ENCODE data around the gene ARL2.

DNA sequence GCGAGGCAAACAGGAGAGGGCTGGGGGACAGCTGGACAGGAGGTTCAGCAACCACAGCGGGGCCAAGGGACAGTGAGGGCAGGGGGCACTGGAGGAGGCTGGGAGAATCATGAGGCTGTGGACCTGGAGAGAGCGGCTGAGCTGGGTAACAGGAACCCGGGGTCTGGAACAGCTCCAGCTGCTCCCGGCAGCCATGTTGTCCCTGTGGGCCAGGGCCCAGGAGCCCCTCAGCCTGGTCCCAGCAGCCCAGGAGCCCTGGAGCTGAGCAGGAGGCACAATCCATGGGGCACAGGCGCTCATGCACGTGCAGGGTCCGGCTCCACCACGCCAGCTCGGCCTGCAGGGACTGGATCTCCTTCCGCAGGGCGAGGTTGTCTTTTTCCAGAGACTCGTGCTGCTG, 24.5 kb upstream of the ARL2 start:
- no peak for TF ChIP-seq POLR2A (IDR thresholded peaks at IDR 0.05)
- TF ChIP-seq, protein P1, sequence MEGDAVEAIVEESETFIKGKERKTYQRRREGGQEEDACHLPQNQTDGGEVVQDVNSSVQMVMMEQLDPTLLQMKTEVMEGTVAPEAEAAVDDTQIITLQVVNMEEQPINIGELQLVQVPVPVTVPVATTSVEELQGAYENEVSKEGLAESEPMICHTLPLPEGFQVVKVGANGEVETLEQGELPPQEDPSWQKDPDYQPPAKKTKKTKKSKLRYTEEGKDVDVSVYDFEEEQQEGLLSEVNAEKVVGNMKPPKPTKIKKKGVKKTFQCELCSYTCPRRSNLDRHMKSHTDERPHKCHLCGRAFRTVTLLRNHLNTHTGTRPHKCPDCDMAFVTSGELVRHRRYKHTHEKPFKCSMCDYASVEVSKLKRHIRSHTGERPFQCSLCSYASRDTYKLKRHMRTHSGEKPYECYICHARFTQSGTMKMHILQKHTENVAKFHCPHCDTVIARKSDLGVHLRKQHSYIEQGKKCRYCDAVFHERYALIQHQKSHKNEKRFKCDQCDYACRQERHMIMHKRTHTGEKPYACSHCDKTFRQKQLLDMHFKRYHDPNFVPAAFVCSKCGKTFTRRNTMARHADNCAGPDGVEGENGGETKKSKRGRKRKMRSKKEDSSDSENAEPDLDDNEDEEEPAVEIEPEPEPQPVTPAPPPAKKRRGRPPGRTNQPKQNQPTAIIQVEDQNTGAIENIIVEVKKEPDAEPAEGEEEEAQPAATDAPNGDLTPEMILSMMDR (IDR thresholded peaks at IDR 0.05 in 8 of 11, conservative IDR thresholded peaks at IDR 0.05 in 3 of 11): no peak
